ENCODE results near the gene SASH1. TPM values are rescaled to one million over a fixed set of nuclear protein-coding genes. Genes with fewer than 3 reads are reported as not detected.
A peak's percentile ranks its signal among the peaks of the same experiment; 100 is the strongest.

The SASH1 gene
- total and polyA plus RNA-seq, 2 of the 8 experiments (the other 6 are each of a cell fraction or from before 2014, with no cell fraction given), result 6.0 to 20.2 TPM

GRCh38 chr6:148566664-148567350, 224.2 kb downstream of the SASH1 start:
- DNase-seq (ENCODE audit: low read depth in 1 of 2, low spot score in 2 of 2) (no peak), FAIRE-seq (no peak)
- Histone ChIP-seq H2BK12ac (ENCODE audit: low read depth, low read length) (no peak overlapping the region), H2AK5ac (ENCODE audit: low read depth, low read length) (no peak overlapping the region), H2BK120ac (replicated peaks; ENCODE audit: low read depth, low read length) (no peak overlapping the region), H3K18ac (ENCODE audit: extremely low read depth, low read length) (no peak overlapping the region), H3K4me2 (ENCODE audit: insufficient read depth in 1 of 2, low read depth in 2 of 2, low read length in 2 of 2) (no peak overlapping the region), H3K4me1 (replicated peaks in 1 of 4; ENCODE audit: control insufficient read depth in 3 of 4, insufficient read depth in 4 of 4, low read length in 3 of 4) (no peaks in the 10 kb centered on the region), H3K36me3 (ENCODE audit: control insufficient read depth in 2 of 4, insufficient read depth in 4 of 4, low read length in 3 of 4) (no peaks in the 10 kb centered on the region), H4K91ac (replicated peaks; ENCODE audit: insufficient read length, low read length) (no peak overlapping the region), H4K5ac (ENCODE audit: insufficient read length, low read depth, low read length) (no peak overlapping the region), H3K14ac (ENCODE audit: insufficient read length) (no peak overlapping the region), H3K79me1 (ENCODE audit: low read depth, low read length) (no peaks in the 10 kb centered on the region), H3K9ac (replicated peaks in 1 of 4; ENCODE audit: extremely low read depth in 1 of 4, low read depth in 3 of 4, low read length in 3 of 4) (no peak overlapping the region), H2AFZ (ENCODE audit: low read length) (peak overlapping the region; percentile 6; the same call in 1 of the 2 replicates), H3K27ac (ENCODE audit: low read depth, low read length) (no peak overlapping the region), H3K4me3 (ENCODE audit: extremely low read depth in 1 of 4, insufficient read depth in 2 of 4, low read depth in 3 of 4, low read length in 4 of 4) (no peak overlapping the region), H4K8ac (ENCODE audit: extremely low read depth, insufficient read depth, low read length) (no peak overlapping the region), H3K79me2 (ENCODE audit: control insufficient read depth in 1 of 2, insufficient read depth in 2 of 2, low read length in 2 of 2) (no peaks in the 10 kb centered on the region), H2BK5ac (ENCODE audit: low read depth, low read length) (no peak overlapping the region), H2BK15ac (ENCODE audit: low read length) (no peak overlapping the region), H3K4ac (replicated peaks; ENCODE audit: insufficient read length, low read depth, low read length) (no peak overlapping the region), H3K27me3 (replicated peaks in 1 of 4; ENCODE audit: control insufficient read depth in 3 of 4, extremely low read depth in 1 of 4, insufficient read depth in 3 of 4, low read length in 3 of 4) (no peaks in the 10 kb centered on the region; a peak in 1 of 7 replicates), H3K23me2 (ENCODE audit: low read depth, low read length) (no peaks in the 10 kb centered on the region), H2BK20ac (ENCODE audit: low read length) (no peak overlapping the region), H3K56ac (replicated peaks; ENCODE audit: insufficient read length, low read depth, low read length) (no peak overlapping the region), H3K9me3 (ENCODE audit: insufficient read depth in 2 of 2, low read depth in 1 of 2, low read length in 1 of 2) (no peaks in the 10 kb centered on the region), H3K23ac (ENCODE audit: insufficient read length) (no peak overlapping the region), H4K20me1 (replicated peaks in 1 of 2; ENCODE audit: control insufficient read depth in 1 of 2, insufficient read depth in 2 of 2, low read length in 2 of 2) (no peaks in the 10 kb centered on the region)
- 83% methylated on average over 3 of the region's 3 CpGs; no CpG with 5 or more reads in 1 of the 2 experiments for WGBS, 2 experiments (ENCODE audit: extremely low coverage in 1 of 2, insufficient coverage in 1 of 2, insufficient read length in 1 of 2, insufficient replicate concordance in 2 of 2, low coverage in 1 of 2, low lambda C conversion rate in 2 of 2, missing lambda C conversion rate in 1 of 2)
- ChIA-PET CTCF (ENCODE audit: partially characterized antibody) (interaction anchor here (1.6 kb wide), 1 partner anchor 11 kb away, joined by 5 read pairs; no protein-coding TSS in a partner anchor), POLR2A (ENCODE audit: partially characterized antibody) (no interaction called here)
- TF ChIP-seq, protein P1, sequence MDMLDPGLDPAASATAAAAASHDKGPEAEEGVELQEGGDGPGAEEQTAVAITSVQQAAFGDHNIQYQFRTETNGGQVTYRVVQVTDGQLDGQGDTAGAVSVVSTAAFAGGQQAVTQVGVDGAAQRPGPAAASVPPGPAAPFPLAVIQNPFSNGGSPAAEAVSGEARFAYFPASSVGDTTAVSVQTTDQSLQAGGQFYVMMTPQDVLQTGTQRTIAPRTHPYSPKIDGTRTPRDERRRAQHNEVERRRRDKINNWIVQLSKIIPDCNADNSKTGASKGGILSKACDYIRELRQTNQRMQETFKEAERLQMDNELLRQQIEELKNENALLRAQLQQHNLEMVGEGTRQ (IDR thresholded peaks at IDR 0.05; ENCODE audit: low read length), result no peak
- TF ChIP-seq MAFK (IDR thresholded peaks at IDR 0.05; ENCODE audit: low read depth, low read length), result no peak

Data from H1 (cell line).